Kidney (tissue), 22 donors: ENCODE data around the gene VGLL4. TPM values are rescaled to one million over a fixed set of nuclear protein-coding genes. Genes with fewer than 3 reads are reported as not detected.

ENCODE experiments used
- DNase-seq, 5 donors: peaks; one replicate each; pipeline ENCODE4 v3.0.0-alpha.2; 2013 to 2020
- FAIRE-seq: peaks from 2 replicates; lab custom pipeline; 2012; peaks lifted over from hg19 to GRCh38; lab: Jason Lieb, UNC
- H3K27ac ChIP-seq, 2 donors: one replicate each; pipeline ENCODE4 v1.7.0; 2013; ENCODE audit warnings: low read depth in 2 of 2, low read length in 2 of 2, inconsistent platforms in 1 of 2
- H3K27me3 ChIP-seq: one replicate; pipeline ENCODE4 v1.7.1; 2013; ENCODE audit warnings: low read length, inconsistent platforms; ENCODE audit not compliant: control insufficient read depth, insufficient read depth
- H3K36me3 ChIP-seq, 3 donors: one replicate each; pipeline versions ENCODE4 v1.7.0 to v1.7.1; 2013; ENCODE audit warnings: low read length in 3 of 3, control low read depth in 1 of 3, inconsistent platforms in 1 of 3; ENCODE audit not compliant: insufficient read depth in 3 of 3, control insufficient read depth in 2 of 3
- H3K4me1 ChIP-seq, 3 donors: one replicate each; pipeline versions ENCODE4 v1.7.0 to v1.7.1; 2013; ENCODE audit warnings: low read length in 3 of 3, inconsistent platforms in 1 of 3, low read depth in 1 of 3; ENCODE audit not compliant: control insufficient read depth in 2 of 3, insufficient read depth in 2 of 3
- H3K4me3 ChIP-seq, 3 donors: one replicate each; pipeline versions ENCODE4 v1.7.0 to v1.8.1; 2013; ENCODE audit warnings: low read length in 3 of 3, control low read depth in 1 of 3, inconsistent platforms in 1 of 3
- H3K9ac ChIP-seq, 3 donors: one replicate each; pipeline versions ENCODE4 v1.7.0 to v1.7.1; 2013; ENCODE audit warnings: low read length in 3 of 3, control low read depth in 1 of 3, inconsistent platforms in 1 of 3
- H3K9me3 ChIP-seq, 3 donors: one replicate each; pipeline versions ENCODE4 v1.7.0 to v1.7.1; 2013; ENCODE audit warnings: low read length in 3 of 3, control low read depth in 1 of 3, inconsistent platforms in 1 of 3; ENCODE audit not compliant: control insufficient read depth in 2 of 3, insufficient read depth in 1 of 3
- CTCF ChIP-seq: IDR thresholded peaks from 3 replicates; pipeline ENCODE4 v1.5.1; 2012; ENCODE audit warnings: mild to moderate bottlenecking, moderate library complexity, borderline replicate concordance; ENCODE audit not compliant: insufficient read depth; ENCODE audit errors: extremely low read depth
- intact Hi-C: fragments of 100-400 bp; cut with DNase I; formaldehyde crosslinking; loops from one replicate; pipeline ENCODE4 v1.11.1; 2022
- long read RNA-seq, 10 donors: library from polyadenylated mRNA in 1 of 10; unstranded in 1 of 10; transcript quantifications; one replicate each; pipeline ENCODE4 v2.0.0 and lab custom pipeline, GENCODE V29; 2021 to 2026
- polyA plus RNA-seq: library from polyadenylated mRNA; stranded (reverse); fragments of 350-450 nt; fragmentation: Illumina TruSeq; extraction: RNeasy Lipid Tissue Mini Kit (QIAGEN cat#74804); gene quantifications from one replicate; pipeline ENCODE4 v1.2.3, GENCODE V29; 2014; ENCODE audit warnings: low read depth, low replicate concordance; ENCODE audit not compliant: insufficient read depth
- total RNA-seq: library from RNA; stranded (reverse); fragmentation: NEBNext Ultra II Directional; extraction: Animal tissue kit (Norgen Biotek cat#: 25700); gene quantifications from one replicate; pipeline ENCODE4 v1.2.1, GENCODE V29; 2021
- donor health status: control.
- donor health status: control.
- donor health status: control.
- donor health status: control.
- donor health status: control.
- donor health status: DM: yes; HTN: yes; CAD: no.
- donor health status: Normal renal cell carcinoma (clear cell type).

VGLL4 gene
- total RNA-seq: 78.5 TPM
- polyA plus RNA-seq: 41.4 TPM
- long read RNA-seq, donor 1, partial matches to known transcripts: 52 of 62 reads
- long read RNA-seq, donor 1, other reads (novel, unspliced or antisense): 0 of 62 reads
- long read RNA-seq, donor 2, transcript VGLL4-211 (5 exons, 1,377 nt): major isoform, 6 of 55 reads
- long read RNA-seq, donor 2, partial matches to known transcripts: 42 of 55 reads
- long read RNA-seq, donor 2, other reads (novel, unspliced or antisense): 6 of 55 reads
- long read RNA-seq, donor 3, transcript VGLL4-211 (5 exons, 1,377 nt): major isoform, 11 of 81 reads
- long read RNA-seq, donor 3, partial matches to known transcripts: 61 of 81 reads
- long read RNA-seq, donor 3, other reads (novel, unspliced or antisense): 5 of 81 reads
- long read RNA-seq, donor 4, transcript VGLL4-211 (5 exons, 1,377 nt): major isoform, 10 of 31 reads
- long read RNA-seq, donor 4, partial matches to known transcripts: 13 of 31 reads
- long read RNA-seq, donor 4, other reads (novel, unspliced or antisense): 6 of 31 reads
- long read RNA-seq, donor 5, partial matches to known transcripts: 0 of 1 reads
- long read RNA-seq, donor 5, other reads (novel, unspliced or antisense): 0 of 1 reads
- long read RNA-seq, donor 6, partial matches to known transcripts: 7 of 10 reads
- long read RNA-seq, donor 6, other reads (novel, unspliced or antisense): 0 of 10 reads
- long read RNA-seq, donor 7, transcript VGLL4-211 (5 exons, 1,377 nt): minor isoform, 5 of 95 reads
- long read RNA-seq, donor 7, transcript VGLL4-201 (6 exons, 3,725 nt): major isoform, 13 of 95 reads
- long read RNA-seq, donor 7, partial matches to known transcripts: 10 of 95 reads
- long read RNA-seq, donor 7, other reads (novel, unspliced or antisense): 65 of 95 reads
- long read RNA-seq, donor 8, transcript VGLL4-211 (5 exons, 1,377 nt): major isoform, 7 of 60 reads
- long read RNA-seq, donor 8, partial matches to known transcripts: 44 of 60 reads
- long read RNA-seq, donor 8, other reads (novel, unspliced or antisense): 6 of 60 reads
- long read RNA-seq, donor 9, transcript VGLL4-211 (5 exons, 1,377 nt): major isoform, 6 of 44 reads
- long read RNA-seq, donor 9, partial matches to known transcripts: 35 of 44 reads
- long read RNA-seq, donor 9, other reads (novel, unspliced or antisense): 0 of 44 reads
- long read RNA-seq, donor 10, transcript VGLL4-211 (5 exons, 1,377 nt): major isoform, 17 of 89 reads
- long read RNA-seq, donor 10, partial matches to known transcripts: 66 of 89 reads
- long read RNA-seq, donor 10, other reads (novel, unspliced or antisense): 0 of 89 reads

GRCh38 chr3:11643605-11644087 is at the start of gene VGLL4:
VGLL4 (minus strand) TSS chr3:11643915; CDS start chr3:11643518, 397 bp downstream.
- Histone ChIP-seq H3K4me1 (peaks cover 2 to 13% (median 8%) of the 10 kb centered on the region in 3 donors), H3K27ac (peak within 1 kb of the TSS; percentile 91 to 95), H3K36me3 (no peaks in the 10 kb centered on the region), H3K27me3 (no peaks in the 10 kb centered on the region), H3K9me3 (no peaks in the 10 kb centered on the region), H3K4me3 (peak within 1 kb of the TSS; percentile 84 to 92 (median 90)), H3K9ac (peak within 1 kb of the TSS; percentile 85 to 93 (median 85))
- TF ChIP-seq CTCF: no peak
- FAIRE-seq (no peak), DNase-seq (peak; percentile 95 to 97 (median 96))
- intact Hi-C loops: no loop called here

- no peaks in the 10 kb centered on the region for H3K4me1 ChIP-seq
- TF ChIP-seq CTCF: no peak
- no peak overlapping the region for H3K4me3 ChIP-seq
- intact Hi-C loops: no loop called here
- DNase-seq (no peak), FAIRE-seq (no peak)
- H3K9ac ChIP-seq: no peak overlapping the region
- H3K36me3 ChIP-seq: no peaks in the 10 kb centered on the region
- H3K9me3 ChIP-seq: no peaks in the 10 kb centered on the region
- no peak overlapping the region for H3K27ac ChIP-seq
- no peaks in the 10 kb centered on the region for H3K27me3 ChIP-seq
These were observed 48.8 kb upstream of the VGLL4 start for GRCh38 chr3:11692532-11692813.

GRCh38 chr3:11691767-11692531 is 48.2 kb upstream of the VGLL4 start:
- TF ChIP-seq CTCF: no peak
- intact Hi-C loops: no loop called here
- FAIRE-seq (no peak), DNase-seq (no peak)
- Histone ChIP-seq H3K36me3 (no peaks in the 10 kb centered on the region), H3K27me3 (no peaks in the 10 kb centered on the region), H3K9ac (no peak overlapping the region), H3K4me1 (no peaks in the 10 kb centered on the region), H3K4me3 (no peak overlapping the region), H3K9me3 (no peaks in the 10 kb centered on the region), H3K27ac (no peak overlapping the region)
